HCEC 1CT (cell line): ENCODE results near the gene CCDC14.

Source experiments
- DNase-seq: peaks from one replicate; pipeline ENCODE4 v3.0.0-alpha.2; 2017

CCDC14 gene

GRCh38 chr3:123961508-123961856 lies 453 bp upstream of the CCDC14 start:
- no peak for DNase-seq

GRCh38 chr3:123953735-123954134 lies 7.3 kb downstream of the CCDC14 start:
- no peak for DNase-seq

- DNase-seq, result no peak
Measured at GRCh38 chr3:123952844-123953520, 8.0 kb downstream of the CCDC14 start.

GRCh38 chr3:123951522-123952447 lies 9.2 kb downstream of the CCDC14 start:
- no peak for DNase-seq

GRCh38 chr3:123949641-123950040 lies 11.4 kb downstream of the CCDC14 start:
- DNase-seq, result peak; percentile 42

GRCh38 chr3:123948449-123948848 lies 12.6 kb downstream of the CCDC14 start:
- DNase-seq, result no peak

DNA sequence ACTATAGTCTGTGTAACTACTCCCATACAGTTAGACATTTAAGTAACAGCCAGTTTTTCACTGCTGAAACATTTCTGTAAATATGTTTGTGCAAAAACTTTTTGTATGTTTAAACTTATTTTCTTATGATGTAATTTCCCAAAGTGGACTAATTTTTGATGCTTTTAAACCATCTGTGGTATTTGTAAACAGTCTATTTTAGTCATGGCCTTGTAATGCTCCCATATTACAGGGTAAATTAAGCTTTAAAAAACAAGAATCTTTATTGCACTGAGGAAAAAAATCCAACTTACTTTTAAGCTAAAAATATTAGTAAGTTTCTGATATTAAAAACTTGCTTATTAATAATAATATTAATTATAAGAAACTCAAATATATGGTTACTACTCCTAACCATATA lies 13.5 kb downstream of the CCDC14 start:
- DNase-seq, result no peak

DNA sequence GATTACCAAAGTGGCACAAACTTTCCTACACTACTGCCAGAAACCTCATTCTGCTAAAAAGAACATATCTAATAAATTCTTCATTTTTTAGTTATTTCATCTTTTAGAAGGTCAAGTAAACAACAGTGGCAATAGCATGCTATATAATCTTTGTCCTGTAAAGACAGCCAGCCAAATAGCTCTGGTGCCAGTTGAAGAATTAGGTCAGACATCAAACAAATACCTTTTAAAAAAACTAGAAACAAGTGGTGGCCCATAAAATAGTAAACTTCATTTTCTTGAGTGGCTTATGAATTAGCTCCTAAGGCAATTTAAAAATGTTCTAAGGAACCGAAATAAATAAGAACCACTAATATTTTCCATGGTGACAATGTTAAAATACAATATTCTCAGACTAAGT lies 19.5 kb downstream of the CCDC14 start:
- DNase-seq, result no peak

- DNase-seq, result no peak
Measured at GRCh38 chr3:123941121-123941520, 19.9 kb downstream of the CCDC14 start.

DNA sequence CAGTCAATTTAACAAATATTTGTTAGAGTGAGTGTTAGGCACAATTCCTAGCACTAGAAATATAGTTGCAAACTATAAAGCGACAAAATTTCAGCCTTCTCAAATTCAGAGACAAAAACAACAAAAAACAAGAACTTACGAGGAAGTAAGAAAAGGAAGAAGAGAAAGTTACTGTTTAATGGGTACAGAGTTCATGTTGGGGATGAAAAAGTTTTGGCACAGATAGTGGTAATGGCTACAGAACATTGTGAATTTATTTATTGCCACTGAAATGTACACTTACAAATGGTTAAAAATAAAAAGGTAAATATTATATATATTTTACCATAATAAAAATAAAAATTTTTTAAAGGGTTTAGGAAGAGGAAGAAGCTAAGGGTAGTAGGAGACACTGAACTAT lies 21.3 kb downstream of the CCDC14 start:
- no peak for DNase-seq

- DNase-seq, result no peak
Measured at GRCh38 chr3:123936400-123936799, 24.6 kb downstream of the CCDC14 start.

DNA sequence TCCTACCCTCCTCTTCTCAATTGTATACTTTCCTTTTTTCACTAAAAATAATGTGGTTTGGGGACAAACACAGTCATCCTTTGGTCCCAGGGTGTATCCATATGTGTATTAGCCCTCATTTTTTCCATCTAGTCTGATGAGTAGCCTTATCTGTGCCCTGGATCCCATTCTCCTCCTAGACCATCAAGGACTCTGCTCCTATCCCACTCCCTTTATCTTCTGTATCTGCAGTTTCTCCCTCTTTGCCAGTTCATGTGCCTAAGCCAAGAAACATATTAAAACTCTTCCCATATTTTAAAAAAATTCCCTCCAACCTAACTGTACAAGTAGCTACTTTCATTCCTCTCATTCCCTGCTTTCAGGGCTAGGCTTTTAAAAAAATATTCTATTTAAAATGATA lies 25.2 kb downstream of the CCDC14 start:
- no peak for DNase-seq

- DNase-seq, result no peak
Measured at GRCh38 chr3:123934250-123934649, 26.8 kb downstream of the CCDC14 start.

DNA sequence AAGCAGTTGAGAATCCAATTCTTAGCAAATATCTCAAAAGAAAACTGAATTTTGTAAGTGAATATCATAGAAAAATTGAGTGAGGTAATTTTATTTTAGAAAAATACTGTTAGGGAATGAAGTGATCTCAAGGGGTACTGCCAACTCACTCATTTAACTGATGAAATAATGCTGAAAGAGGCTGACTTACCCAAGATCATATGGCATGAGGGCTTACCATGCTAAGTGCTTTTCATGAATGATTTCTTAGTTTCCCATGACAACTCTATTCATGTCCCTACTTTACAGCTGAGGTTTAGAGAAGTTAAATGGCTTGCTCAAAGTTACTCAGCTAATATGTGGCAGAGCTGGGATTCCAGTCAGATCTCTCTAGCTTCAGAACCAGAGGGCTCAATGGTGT lies 30.6 kb downstream of the CCDC14 start:
- DNase-seq, result no peak

DNA sequence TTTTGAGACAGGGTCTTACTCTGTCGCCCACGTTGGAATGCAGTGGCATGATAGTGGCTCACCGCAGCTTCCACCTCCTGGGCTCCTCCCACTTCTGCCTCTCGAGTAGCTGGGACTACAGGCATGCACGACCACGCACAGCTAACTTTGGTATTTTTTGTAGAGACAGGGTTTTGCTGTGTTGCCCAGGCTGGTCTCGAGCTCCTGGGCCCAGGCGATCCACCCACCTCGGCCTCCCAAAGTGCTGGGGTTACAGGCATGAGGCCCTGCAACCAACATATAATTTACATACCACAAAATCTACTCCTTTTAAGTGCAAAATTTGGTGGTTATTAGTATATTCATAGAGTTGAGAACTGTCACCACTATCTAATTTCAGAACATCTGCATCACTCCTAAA lies 31.7 kb downstream of the CCDC14 start:
- DNase-seq, result no peak

DNA sequence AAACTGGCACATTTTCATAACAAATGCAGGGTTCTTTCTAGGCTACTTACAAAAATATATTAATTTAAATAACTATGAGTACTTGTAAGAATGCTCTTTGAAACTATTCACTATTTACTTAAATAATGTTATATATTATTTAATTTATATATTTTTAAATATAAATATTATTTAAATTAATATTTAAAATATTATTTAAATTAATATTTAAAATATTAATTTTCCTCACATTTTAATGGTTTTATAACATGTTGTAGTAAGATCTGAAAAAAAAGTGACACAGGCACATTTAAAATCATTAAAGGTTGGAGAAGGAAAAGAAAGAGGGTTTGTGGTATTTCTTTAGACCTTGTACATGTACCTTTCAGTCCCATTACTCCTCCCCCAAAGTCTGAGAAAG lies 34.6 kb downstream of the CCDC14 start:
- DNase-seq, result no peak

GRCh38 chr3:123920868-123921267 lies 40.2 kb downstream of the CCDC14 start:
- DNase-seq, result no peak

GRCh38 chr3:123920383-123920782 lies 40.6 kb downstream of the CCDC14 start:
- no peak for DNase-seq

DNA sequence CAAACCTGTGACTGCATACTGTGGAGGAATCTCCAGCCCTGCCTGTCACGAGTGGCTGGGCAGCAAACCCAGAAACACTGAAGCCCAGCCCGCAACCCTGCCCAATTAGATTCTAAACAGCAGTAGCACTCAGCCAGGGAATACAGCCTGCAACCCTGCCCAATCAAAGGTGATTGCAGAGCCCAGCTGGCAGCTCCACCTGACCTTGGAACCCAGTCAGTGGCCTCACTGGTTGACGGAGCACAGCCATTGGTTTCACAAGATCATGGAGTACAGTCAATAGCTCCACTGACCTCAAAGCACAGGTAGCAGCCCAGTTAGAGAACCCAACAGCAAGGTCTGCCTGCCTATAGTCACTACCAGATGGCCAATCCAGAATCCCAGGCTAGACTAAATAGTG lies 41.7 kb downstream of the CCDC14 start:
- DNase-seq, result no peak

DNA sequence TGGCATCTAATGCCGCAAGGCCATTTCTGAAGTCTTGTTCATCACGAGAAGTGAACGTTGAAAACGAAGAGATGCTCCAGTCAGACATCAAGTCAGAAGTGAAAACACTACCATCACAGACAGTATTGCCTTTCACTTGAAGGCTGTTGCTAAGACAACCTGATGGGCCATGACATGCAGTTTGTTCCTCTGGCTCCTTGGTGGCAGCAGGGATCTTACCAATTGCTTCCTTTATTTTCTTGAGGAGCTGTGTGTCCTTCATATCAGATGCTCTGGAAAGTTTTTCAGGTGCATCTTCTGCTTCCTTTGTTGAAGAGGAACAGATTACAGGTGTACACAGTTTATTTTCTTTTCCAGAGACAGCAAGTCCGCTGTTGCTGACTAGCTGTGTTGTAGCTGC lies 46.2 kb downstream of the CCDC14 start:
- DNase-seq, result no peak

DNA sequence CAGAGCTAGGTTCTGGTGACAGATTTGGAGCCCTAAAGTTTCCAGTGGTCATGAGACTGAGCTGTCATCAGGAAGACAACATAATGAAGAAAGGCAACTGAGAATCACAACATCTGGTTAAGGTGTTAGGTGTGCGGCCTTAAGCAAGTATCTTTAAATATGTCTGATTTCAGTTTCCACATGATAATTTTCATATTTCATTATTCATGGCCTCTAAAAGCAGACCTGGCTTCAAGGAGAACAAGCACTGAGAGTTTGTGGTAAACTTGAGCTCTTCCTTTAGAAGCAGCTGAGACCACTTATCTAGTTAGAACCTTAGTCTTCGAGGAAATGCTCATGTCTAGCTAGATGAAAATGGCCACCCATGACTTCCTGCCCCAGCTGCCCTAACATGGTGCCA lies 51.2 kb downstream of the CCDC14 start:
- DNase-seq, result no peak

GRCh38 chr3:123907720-123908119 lies 53.3 kb downstream of the CCDC14 start:
- DNase-seq, result no peak

DNA sequence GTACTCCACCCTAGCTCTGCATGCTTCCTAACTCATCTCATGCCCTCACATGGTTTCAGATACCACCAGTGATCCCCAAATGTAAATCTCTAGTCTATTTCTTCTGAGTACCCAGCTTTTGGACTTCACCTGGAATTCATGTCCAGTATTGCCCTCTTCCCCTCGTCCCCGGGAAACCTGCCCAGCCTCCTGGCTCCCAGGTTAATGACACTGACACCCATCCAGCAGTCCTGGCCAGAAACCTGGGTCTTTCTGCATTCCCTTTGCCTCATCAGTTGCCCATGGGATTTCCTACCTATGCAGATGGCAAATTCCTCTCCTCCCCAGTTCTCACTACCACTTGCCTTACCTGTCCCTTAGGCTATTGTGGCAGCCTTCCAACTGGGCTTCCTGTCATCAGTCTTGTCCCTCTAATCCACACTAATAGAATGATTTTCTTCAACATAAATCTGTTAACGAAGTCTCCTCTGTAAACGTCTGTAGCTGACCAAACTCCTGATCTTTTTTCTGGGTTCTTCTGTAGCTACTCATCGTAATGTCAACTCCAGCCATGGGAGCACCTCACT lies 61.6 kb downstream of the CCDC14 start:
- no peak for DNase-seq

DNA sequence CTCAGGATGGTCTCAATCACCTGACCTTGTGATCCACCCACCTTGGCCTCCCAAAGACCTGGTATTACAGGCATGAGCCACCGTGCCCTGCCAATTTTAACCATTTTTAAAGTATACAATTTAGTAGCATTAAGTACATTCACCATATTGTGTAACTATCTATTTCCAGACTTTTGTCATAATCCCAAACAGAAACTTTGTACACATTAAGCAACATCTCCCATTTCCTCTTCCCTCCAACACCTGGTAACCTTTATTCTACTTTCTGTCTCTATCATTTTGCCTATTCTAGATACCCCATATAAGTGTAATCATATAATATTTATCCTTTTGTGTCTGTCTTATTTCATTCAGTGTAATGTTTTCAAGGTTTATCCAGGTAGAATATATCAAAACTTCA lies 68.0 kb downstream of the CCDC14 start:
- DNase-seq, result no peak
